Measurements from ENCODE around the gene KIF20A.

Gene KIF20A

DNA sequence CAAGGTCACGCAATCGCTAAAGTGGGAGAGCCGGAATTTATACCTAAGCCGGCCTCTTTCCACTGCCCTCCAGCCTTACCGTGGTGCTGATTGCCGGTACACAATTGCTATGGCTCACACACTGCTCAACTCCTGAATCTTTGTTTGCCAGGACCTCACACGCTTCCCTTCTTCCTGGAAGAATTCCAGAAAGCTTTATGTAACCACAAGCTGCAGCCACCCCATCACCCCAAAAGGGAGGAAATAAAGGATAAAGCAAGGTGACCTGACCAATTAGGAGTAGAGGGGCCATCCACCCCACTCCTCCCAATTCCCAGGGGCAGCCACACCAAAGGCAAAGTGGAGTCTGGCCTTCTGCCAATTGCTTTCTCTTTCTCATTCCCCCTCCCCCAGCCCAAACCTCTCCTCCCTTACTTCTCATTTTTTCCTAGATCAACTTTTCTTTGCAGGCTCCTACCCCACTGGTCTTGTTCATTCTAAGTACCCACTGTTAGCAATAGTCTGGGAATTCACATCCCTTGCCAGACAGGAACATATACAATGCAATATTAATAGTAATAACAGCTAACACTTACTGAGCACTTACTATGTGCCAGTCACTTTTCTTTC, 52.2 kb downstream of the KIF20A start:
- Histone ChIP-seq H3K4me3 (ENCODE audit: low read length) (no peak overlapping the region), H3K27me3 (ENCODE audit: control insufficient read depth, insufficient read depth, low read length) (no peaks in the 10 kb centered on the region), H3K36me3 (ENCODE audit: control insufficient read depth, low read depth, low read length) (no peaks in the 10 kb centered on the region), H3K9me3 (ENCODE audit: control insufficient read depth, low read depth, low read length) (no peaks in the 10 kb centered on the region), H3K27ac (ENCODE audit: low read length) (no peak overlapping the region), H3K4me1 (ENCODE audit: control insufficient read depth, low read depth, low read length) (no peaks in the 10 kb centered on the region), H3K9ac (ENCODE audit: low read length) (no peak overlapping the region)

DNA sequence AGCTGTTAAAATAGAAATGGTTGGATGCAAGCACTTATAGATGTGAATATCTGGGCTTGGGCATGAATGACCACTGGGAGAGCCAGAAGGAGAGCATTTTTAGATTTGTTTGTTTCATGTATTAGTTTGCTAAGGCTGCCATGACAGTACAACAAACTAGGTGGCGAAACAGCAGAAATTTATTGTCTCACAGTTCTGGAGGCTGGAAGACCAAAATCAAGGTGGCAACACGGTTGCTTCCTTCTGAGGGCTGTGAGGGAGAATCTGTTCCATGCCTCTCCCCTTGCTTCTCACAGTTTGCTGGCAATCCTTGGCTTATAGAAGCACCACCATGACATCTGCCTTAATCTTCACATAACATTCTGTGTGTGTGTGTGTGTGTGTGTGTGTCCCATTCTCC, 54.4 kb downstream of the KIF20A start:
- Histone ChIP-seq H3K4me1 (ENCODE audit: control insufficient read depth, low read depth, low read length) (no peaks in the 10 kb centered on the region), H3K9me3 (ENCODE audit: control insufficient read depth, low read depth, low read length) (no peaks in the 10 kb centered on the region), H3K4me3 (ENCODE audit: low read length) (no peak overlapping the region), H3K27ac (ENCODE audit: low read length) (no peak overlapping the region), H3K36me3 (ENCODE audit: control insufficient read depth, low read depth, low read length) (no peaks in the 10 kb centered on the region), H3K9ac (ENCODE audit: low read length) (no peak overlapping the region), H3K27me3 (ENCODE audit: control insufficient read depth, insufficient read depth, low read length) (peaks cover 4% of the 10 kb centered on the region)

DNA sequence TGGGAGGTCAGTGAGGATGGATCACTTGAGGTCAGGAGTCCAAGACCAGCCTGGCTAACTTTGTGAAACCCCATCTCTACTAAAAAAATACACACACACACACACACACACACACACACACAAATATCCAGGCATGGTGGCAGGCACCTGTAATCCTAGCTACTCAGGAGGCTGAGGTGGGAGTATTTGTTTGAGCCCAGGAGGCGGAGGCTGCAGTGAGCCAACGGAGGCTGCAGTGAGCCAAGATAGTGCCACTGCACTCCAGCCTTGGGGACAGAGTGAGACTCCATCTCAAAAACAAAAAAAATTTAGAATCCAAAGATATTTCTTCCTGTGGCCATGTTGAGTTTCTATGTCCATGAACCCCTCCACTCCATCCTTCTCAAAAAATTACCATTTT, 55.7 kb downstream of the KIF20A start:
- H3K4me1 ChIP-seq (ENCODE audit: control insufficient read depth, low read depth, low read length), result no peaks in the 10 kb centered on the region
- no peak overlapping the region for H3K9ac ChIP-seq (ENCODE audit: low read length)
- H3K9me3 ChIP-seq (ENCODE audit: control insufficient read depth, low read depth, low read length), result no peaks in the 10 kb centered on the region
- H3K27ac ChIP-seq (ENCODE audit: low read length), result no peak overlapping the region
- H3K4me3 ChIP-seq (ENCODE audit: low read length), result no peak overlapping the region
- peaks cover 10% of the 10 kb centered on the region for H3K27me3 ChIP-seq (ENCODE audit: control insufficient read depth, insufficient read depth, low read length)
- no peaks in the 10 kb centered on the region for H3K36me3 ChIP-seq (ENCODE audit: control insufficient read depth, low read depth, low read length)
